Activated T-helper 1 cell treated with anti-CD3 and anti-CD28 coated beads, Interleukin-2, amount 50 U/mL, for 16 hours (primary cell): ENCODE data around the gene DPF3.

Source experiments
- DNase-seq, 2 donors: peaks; one replicate each; pipeline ENCODE4 v3.0.0-alpha.2; 2020; ENCODE audit warnings: low read depth in 1 of 2, low spot score in 1 of 2

The DPF3 gene

DNA sequence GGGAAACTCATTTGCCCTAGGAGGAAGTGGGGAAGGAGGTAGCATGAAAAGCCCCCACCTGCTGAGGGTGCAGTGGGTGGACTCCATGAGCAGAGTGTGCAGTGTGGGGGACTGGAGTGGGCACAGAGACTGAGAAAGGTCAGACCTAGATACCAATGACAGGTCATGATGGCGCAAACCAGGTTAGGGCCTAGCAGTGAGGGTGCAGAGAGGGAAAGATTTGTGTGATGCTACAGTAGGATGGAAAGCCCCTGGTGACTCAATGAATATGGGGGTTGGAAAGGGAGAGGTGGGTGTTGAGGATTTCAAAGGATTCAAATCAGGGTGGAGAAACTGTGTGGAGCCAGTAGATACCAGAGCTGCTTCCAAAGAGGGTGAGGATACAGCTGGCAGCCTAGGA is 319.2 kb downstream of the DPF3 start:
- DNase-seq, result no peak

DNA sequence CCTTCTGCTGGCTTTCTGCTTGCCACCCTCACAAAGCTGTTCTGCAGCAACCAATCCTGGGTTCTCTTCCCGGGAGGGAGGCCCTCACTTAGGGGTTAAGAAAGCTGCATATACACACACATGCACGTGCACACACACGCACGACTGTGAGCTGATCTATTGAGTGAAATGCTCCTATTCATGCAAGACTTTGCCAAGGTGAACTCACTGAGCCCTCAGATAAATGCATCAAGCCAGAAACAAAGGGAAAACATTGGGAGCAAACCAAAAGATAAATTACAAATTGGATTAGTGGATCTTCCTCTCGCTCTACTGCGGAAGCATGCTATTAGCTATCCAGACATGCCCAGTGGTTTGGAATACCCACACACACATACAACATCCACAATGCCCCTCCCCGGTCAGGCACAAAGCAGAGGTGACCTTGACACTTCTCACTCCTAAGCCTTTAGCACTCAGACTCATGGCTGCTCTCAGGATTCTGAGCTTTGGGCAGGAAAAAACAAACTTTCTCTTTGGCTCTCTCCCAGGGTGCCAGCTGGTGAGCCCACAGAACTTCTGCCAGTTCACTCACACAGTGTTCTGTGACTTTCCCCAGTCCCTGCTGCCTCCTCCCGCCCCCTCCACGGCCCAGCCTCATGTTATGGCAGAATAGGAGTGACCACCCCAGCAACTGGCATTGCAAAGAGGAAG is 320.0 kb downstream of the DPF3 start:
- DNase-seq, result no peak
